OCI-LY7 (cell line): ENCODE measurements around the gene TNFAIP8L1. TPM values are rescaled to one million over a fixed set of nuclear protein-coding genes. Genes with fewer than 3 reads are reported as not detected.

Source experiments
- BruUV-seq: library from RNA; stranded (reverse); fragments of 400-500 nt; replicated peaks from 2 replicates; lab custom pipeline; 2021; lab: Mats Ljungman, UMichigan
- CTCF ChIA-PET: fragments of 300-600 bp; sonication (Branson Sonifier 250); formaldehyde crosslinking; loops from one replicate; lab custom pipeline; 2022; ENCODE audit warnings: antibody characterized with exemption; ENCODE audit not compliant: unreplicated experiment; lab: Charles Lee
- POLR2A ChIA-PET: fragments of 300-600 bp; sonication (Branson Sonifier 250); formaldehyde crosslinking; loops from one replicate; lab custom pipeline; 2022; ENCODE audit warnings: antibody characterized with exemption; lab: Charles Lee
- DNase-seq: peaks from one replicate; pipeline ENCODE4 v3.0.0-alpha.2; 2015; ENCODE audit warnings: low spot score
- H2AFZ ChIP-seq: fragments of 200-600 bp; sonication (generic), shearing (Covaris generic); 2 replicates; pipeline ENCODE4 v1.6.1; 2014; ENCODE audit warnings: mild to moderate bottlenecking, antibody characterized with exemption, low read length, moderate library complexity
- H3K27ac ChIP-seq: fragments of 200-600 bp; sonication (generic); 2 replicates; pipeline ENCODE4 v1.5.1; 2014; ENCODE audit warnings: mixed run types, low read depth, mild to moderate bottlenecking, moderate library complexity, low read length, inconsistent platforms; ENCODE audit not compliant: poor library complexity, severe bottlenecking
- H3K36me3 ChIP-seq: fragments of 200-600 bp; sonication (generic); 2 replicates; pipeline ENCODE4 v1.6.1; 2014; ENCODE audit warnings: mild to moderate bottlenecking, antibody characterized with exemption, low read length, moderate library complexity, mixed read lengths; ENCODE audit not compliant: insufficient read depth
- H3K4me1 ChIP-seq: fragments of 200-600 bp; sonication (generic); 2 replicates; pipeline ENCODE4 v1.5.1; 2014; ENCODE audit warnings: mild to moderate bottlenecking, low read length; ENCODE audit not compliant: insufficient read depth, poor library complexity, severe bottlenecking
- H3K4me2 ChIP-seq: fragments of 200-600 bp; sonication (generic); 2 replicates; pipeline ENCODE4 v1.6.1; 2014; ENCODE audit warnings: mild to moderate bottlenecking, low read length
- H3K4me3 ChIP-seq: fragments of 200-600 bp; sonication (generic); 2 replicates; pipeline ENCODE4 v1.5.1; 2014; ENCODE audit warnings: mild to moderate bottlenecking, low read depth, low read length; ENCODE audit not compliant: poor library complexity, severe bottlenecking
- H3K79me2 ChIP-seq: fragments of 200-600 bp; sonication (generic); 2 replicates; pipeline ENCODE4 v1.6.1; 2016; ENCODE audit warnings: low read depth, mild to moderate bottlenecking, low read length, moderate library complexity, mixed read lengths; ENCODE audit not compliant: insufficient read depth
- H3K9me2 ChIP-seq: fragments of 200-600 bp; sonication (generic); 2 replicates; pipeline ENCODE4 v1.6.1; 2016; ENCODE audit warnings: mild to moderate bottlenecking, low read length, mixed read lengths; ENCODE audit not compliant: insufficient read depth
- H3K9me3 ChIP-seq: fragments of 200-600 bp; sonication (generic); 2 replicates; pipeline ENCODE4 v1.6.1; 2014; ENCODE audit warnings: mild to moderate bottlenecking, mixed run types, low read length, mixed read lengths
- H4K20me1 ChIP-seq: fragments of 200-600 bp; sonication (generic); 2 replicates; pipeline ENCODE4 v1.6.1; 2014; ENCODE audit warnings: mild to moderate bottlenecking, antibody characterized with exemption, low read length, moderate library complexity, mixed read lengths; ENCODE audit not compliant: insufficient read depth
- EZH2phosphoT487 ChIP-seq: fragments of 200-600 bp; sonication (generic); IDR thresholded peaks from 2 replicates; pipeline ENCODE4 v1.6.1; 2018; ENCODE audit warnings: low read depth, borderline replicate concordance, mild to moderate bottlenecking, mixed run types, antibody characterized with exemption, low read length, moderate library complexity, mixed read lengths
- intact Hi-C: fragments of 100-400 bp; cut with micrococcal nuclease; formaldehyde crosslinking; loops from one replicate; pipeline ENCODE4 v1.10.0; 2022; ENCODE audit not compliant: unreplicated experiment
- total RNA-seq, 2 experiments: library from RNA; depleted of rRNA in 1 of 2; stranded (reverse); fragments of >200 nt in 1 of 2; shearing (Covaris generic) in 1 of 2; gene quantifications; 2 replicates each; pipeline ENCODE4 v1.2.3, GENCODE V29; 2014 to 2022
- TF ChIP-seq, protein P1 (sequence below): fragments of 200-600 bp; sonication (generic); conservative IDR thresholded peaks from 2 replicates; pipeline ENCODE4 v1.5.1; 2014; ENCODE audit warnings: mild to moderate bottlenecking, antibody characterized with exemption, low read length, moderate library complexity, mixed read lengths

TNFAIP8L1 gene
- total RNA-seq, 2 experiments from 2014 or later = 9.0 to 22.7 TPM

DNA sequence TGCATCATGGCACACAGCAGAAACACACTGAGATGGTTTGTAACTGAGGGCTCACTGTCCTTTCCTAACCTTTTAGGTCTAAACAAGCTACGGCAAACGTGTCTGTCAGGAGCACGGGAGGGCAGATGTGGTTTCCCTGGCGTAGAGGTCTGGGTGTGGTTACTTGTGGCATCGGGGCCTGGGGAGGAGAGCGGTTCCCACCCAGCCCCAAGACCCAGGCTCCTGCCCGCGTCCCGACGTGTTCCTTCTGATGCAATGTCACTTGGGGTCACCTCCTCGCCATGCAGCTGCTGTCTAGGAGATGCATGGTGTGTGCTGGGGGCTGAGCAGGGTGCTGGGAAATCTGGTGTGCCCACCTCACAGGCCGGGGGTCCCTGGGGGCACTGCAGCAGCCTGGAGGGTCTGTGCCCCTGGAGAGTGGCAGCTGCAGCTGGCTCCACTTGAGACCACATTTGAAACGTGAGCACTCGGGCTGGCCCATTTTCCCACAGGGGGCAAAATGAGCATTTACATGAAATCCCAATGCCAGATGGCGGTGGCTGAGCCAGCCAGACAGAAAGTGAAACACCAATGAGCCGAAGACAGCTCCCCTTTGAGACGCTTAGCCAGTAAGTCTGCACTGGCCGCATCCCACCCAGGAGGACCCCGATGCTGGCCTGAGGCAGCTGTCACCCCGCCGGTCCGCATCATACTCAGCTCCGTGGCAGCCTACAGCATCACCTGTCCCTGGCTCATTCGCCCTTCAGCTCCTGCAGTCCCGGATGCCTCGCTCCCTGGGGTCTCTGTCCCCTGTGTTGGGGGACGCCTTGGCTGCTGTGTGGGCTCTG, 53.1 kb downstream of the TNFAIP8L1 start:
- H3K4me2 ChIP-seq = no peak overlapping the region
- no peak overlapping the region for H2AFZ ChIP-seq
- H3K9me2 ChIP-seq = no peaks in the 10 kb centered on the region
- intact Hi-C loops = no loop called here
- POLR2A ChIA-PET = no interaction called here
- H4K20me1 ChIP-seq = no peaks in the 10 kb centered on the region
- H3K79me2 ChIP-seq = no peaks in the 10 kb centered on the region
- no peak overlapping the region for H3K4me3 ChIP-seq
- no peaks in the 10 kb centered on the region for H3K4me1 ChIP-seq
- no peaks in the 10 kb centered on the region for H3K9me3 ChIP-seq
- CTCF ChIA-PET = no interaction called here
- no peak overlapping the region for H3K27ac ChIP-seq
- no peak for TF ChIP-seq EZH2phosphoT487
- TF ChIP-seq, protein P1, sequence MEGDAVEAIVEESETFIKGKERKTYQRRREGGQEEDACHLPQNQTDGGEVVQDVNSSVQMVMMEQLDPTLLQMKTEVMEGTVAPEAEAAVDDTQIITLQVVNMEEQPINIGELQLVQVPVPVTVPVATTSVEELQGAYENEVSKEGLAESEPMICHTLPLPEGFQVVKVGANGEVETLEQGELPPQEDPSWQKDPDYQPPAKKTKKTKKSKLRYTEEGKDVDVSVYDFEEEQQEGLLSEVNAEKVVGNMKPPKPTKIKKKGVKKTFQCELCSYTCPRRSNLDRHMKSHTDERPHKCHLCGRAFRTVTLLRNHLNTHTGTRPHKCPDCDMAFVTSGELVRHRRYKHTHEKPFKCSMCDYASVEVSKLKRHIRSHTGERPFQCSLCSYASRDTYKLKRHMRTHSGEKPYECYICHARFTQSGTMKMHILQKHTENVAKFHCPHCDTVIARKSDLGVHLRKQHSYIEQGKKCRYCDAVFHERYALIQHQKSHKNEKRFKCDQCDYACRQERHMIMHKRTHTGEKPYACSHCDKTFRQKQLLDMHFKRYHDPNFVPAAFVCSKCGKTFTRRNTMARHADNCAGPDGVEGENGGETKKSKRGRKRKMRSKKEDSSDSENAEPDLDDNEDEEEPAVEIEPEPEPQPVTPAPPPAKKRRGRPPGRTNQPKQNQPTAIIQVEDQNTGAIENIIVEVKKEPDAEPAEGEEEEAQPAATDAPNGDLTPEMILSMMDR = no peak
- peaks cover 78% of the 10 kb centered on the region for H3K36me3 ChIP-seq
- no peak for DNase-seq
- no TSS peak for BruUV-seq

DNA sequence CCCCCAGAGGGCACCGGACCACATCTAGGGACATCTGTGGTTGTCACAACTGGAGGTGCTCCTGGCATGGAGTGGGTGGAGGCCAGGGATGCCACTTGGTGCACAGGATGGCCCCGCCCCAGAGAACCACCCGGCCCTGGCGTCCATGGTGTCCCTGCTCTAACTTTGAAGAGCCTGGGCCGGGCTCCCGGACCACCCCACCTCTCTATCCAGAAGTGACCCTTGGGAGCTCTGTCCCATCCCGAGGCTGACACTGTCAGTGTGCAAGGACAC, 53.7 kb downstream of the TNFAIP8L1 start:
- CTCF ChIA-PET = no interaction called here

More for the DNA sequence above, 53.7 kb downstream of the TNFAIP8L1 start:
- DNase-seq = no peak
- Histone ChIP-seq H4K20me1 (no peaks in the 10 kb centered on the region), H3K79me2 (no peaks in the 10 kb centered on the region), H3K4me2 (no peak overlapping the region), H3K36me3 (peaks cover 81% of the 10 kb centered on the region), H3K9me2 (no peaks in the 10 kb centered on the region), H2AFZ (no peak overlapping the region), H3K4me3 (no peak overlapping the region), H3K4me1 (no peaks in the 10 kb centered on the region), H3K27ac (no peak overlapping the region), H3K9me3 (no peaks in the 10 kb centered on the region)
- TF ChIP-seq EZH2phosphoT487 = no peak
- TF ChIP-seq, protein P1 = no peak
- BruUV-seq = no TSS peak
- POLR2A ChIA-PET = no interaction called here
- intact Hi-C loops = no loop called here
